Activated CD8-positive, alpha-beta T cell treated with anti-CD3 and anti-CD28 coated beads, Interleukin-2, amount 10 ng/mL, durations not matched to agents 7 days and 5 days (primary cell): ENCODE measurements around the gene HIPK2. TPM values are rescaled to one million over a fixed set of nuclear protein-coding genes. Genes with fewer than 3 reads are reported as not detected.
A peak's percentile ranks its signal among the peaks of the same experiment; 100 is the strongest.

Experiments used
- ATAC-seq: fragments of 150-1000 bp; cut with Tn5 transposase; one replicate; pipeline ENCODE4 v1.10.0; 2021; ENCODE audit warnings: moderate library complexity
- CTCF ChIA-PET: fragments of 350-600 bp; sonication (Branson Sonifier 250); formaldehyde crosslinking; loops from one replicate; lab custom pipeline; 2021; ENCODE audit warnings: antibody characterized with exemption; lab: Charles Lee
- POLR2A ChIA-PET: fragments of 350-600 bp; sonication (Branson Sonifier 250); formaldehyde crosslinking; loops from one replicate; lab custom pipeline; 2021; ENCODE audit warnings: antibody characterized with exemption; lab: Charles Lee
- DNase-seq: peaks from one replicate; pipeline ENCODE4 v3.0.0-alpha.2; 2020
- H3K27ac Mint-ChIP-seq: one replicate; pipeline ENCODE4 v1.8.0; 2021; ENCODE audit warnings: mild to moderate bottlenecking, mixed read lengths
- H3K27me3 Mint-ChIP-seq: one replicate; pipeline ENCODE4 v1.8.0; 2021; ENCODE audit warnings: low read depth, mixed read lengths
- H3K36me3 Mint-ChIP-seq: one replicate; pipeline ENCODE4 v1.8.0; 2021; ENCODE audit warnings: low read depth, mixed read lengths
- H3K4me1 Mint-ChIP-seq: one replicate; pipeline ENCODE4 v1.8.0; 2021; ENCODE audit warnings: low read depth, mixed read lengths
- H3K4me3 Mint-ChIP-seq: one replicate; pipeline ENCODE4 v1.8.0; 2021; ENCODE audit warnings: mild to moderate bottlenecking, mixed read lengths
- H3K9me3 Mint-ChIP-seq: one replicate; pipeline ENCODE4 v1.8.0; 2022; ENCODE audit warnings: mixed read lengths; ENCODE audit not compliant: insufficient read depth
- total RNA-seq, 2 experiments: library from RNA; stranded (reverse); gene quantifications; one replicate each; pipeline ENCODE4 v1.2.3, GENCODE V29; 2021

HIPK2 gene
- total RNA-seq, 2 experiments from 2014 or later: 17.0 to 17.2 TPM

DNA sequence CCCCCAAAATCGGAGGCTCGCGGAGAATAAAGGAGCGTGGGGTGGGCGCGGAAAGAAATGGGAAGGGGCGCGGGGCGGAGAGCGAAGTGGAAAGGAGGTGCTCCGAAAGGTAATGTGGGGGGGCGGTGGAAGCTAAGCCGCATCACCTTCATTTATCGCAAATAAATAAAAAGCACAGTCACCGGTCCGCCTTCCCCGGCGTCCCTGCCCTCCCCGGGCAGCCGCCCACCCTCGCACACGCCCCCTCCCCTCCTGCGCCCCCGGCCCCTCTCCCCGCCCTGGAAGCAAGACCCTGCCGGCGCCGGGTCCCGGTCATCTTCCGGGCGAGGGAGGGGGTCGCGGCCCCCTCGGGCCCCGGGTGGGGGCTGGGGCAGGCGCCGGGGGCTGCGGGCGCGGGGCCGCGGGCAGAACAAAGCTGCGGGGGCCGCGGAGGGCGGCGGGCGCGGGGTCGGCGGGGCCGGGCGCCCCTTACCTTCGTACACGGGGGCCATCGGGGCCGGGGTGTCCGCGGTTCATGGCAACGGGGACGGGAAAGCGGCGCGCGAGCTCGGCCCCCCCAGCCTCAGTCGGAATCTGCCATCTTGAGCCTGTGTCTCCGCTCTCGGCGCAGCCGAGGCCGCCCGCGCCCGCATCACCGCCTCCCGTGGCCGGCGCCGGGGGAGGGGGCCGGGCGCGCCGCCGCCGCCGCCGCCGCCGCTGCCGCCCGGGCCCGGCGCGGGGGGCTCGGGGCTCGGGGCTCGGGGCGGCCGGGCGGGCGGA, 486 bp downstream of the HIPK2 start:
- peak overlapping the region; percentile 94 for H3K4me3 Mint-ChIP-seq
- peak; percentile 49 for DNase-seq
- peaks cover 9% of the 10 kb centered on the region for H3K36me3 Mint-ChIP-seq
- peak; percentile 48 for ATAC-seq
- H3K27ac Mint-ChIP-seq: peak overlapping the region; percentile 94
- no peaks in the 10 kb centered on the region for H3K9me3 Mint-ChIP-seq
- ChIA-PET POLR2A (interaction anchor here (1.2 kb wide), 1 partner anchor 9 kb away, joined by 6 read pairs; no protein-coding TSS in a partner anchor), CTCF (interaction anchor here (0.7 to 2.0 kb wide), 5 partner anchors 9 to 269 kb away, joined by 3 to 7 read pairs (median 4); no protein-coding TSS in a partner anchor)
- peaks cover 40% of the 10 kb centered on the region for H3K4me1 Mint-ChIP-seq
- H3K27me3 Mint-ChIP-seq: peaks cover 16% of the 10 kb centered on the region

DNA sequence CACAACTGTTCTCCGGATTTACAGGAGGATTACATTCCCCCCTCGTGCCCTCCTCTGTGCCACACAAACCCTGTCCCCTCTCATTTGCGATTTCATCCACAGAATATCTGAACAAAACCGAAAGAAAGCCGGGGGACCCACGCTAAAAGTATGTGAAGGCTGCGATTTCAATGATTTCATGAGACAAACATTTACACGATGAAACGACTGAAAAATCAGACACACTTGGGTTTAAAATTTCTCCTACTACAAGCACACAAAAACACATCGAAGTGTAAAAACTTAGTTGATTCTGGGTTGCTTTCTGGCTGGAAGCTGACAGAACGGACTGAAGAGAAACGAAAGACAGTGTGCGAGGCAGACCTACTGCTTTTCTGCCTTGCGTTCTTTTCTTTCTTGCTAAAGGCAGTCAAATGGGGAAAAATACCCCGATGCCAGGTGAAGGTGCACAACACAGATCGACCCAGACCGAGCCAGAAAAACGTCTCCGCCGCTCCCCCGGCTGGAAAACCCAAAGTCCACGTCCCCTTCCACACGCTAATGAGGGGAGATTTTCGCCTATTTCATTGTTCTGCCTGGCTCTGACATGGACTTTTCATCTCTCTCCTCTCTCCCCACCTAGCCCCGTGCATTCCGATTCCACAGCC, 1.2 kb downstream of the HIPK2 start:
- POLR2A ChIA-PET: interaction anchor here (1.2 kb wide), 1 partner anchor 8 kb away, joined by 6 read pairs; no protein-coding TSS in a partner anchor
- Mint-ChIP-seq H3K9me3 (no peaks in the 10 kb centered on the region), H3K27me3 (peaks cover 14% of the 10 kb centered on the region), H3K4me3 (peak overlapping the region; percentile 94), H3K27ac (peak overlapping the region; percentile 94), H3K4me1 (peaks cover 41% of the 10 kb centered on the region), H3K36me3 (peaks cover 12% of the 10 kb centered on the region)
- DNase-seq (peak; percentile 45), ATAC-seq (peak; percentile 17)
- CTCF ChIA-PET: interaction anchor here (0.7 to 1.7 kb wide), 2 partner anchors 8 to 51 kb away, joined by 3 to 7 read pairs; no protein-coding TSS in a partner anchor

DNA sequence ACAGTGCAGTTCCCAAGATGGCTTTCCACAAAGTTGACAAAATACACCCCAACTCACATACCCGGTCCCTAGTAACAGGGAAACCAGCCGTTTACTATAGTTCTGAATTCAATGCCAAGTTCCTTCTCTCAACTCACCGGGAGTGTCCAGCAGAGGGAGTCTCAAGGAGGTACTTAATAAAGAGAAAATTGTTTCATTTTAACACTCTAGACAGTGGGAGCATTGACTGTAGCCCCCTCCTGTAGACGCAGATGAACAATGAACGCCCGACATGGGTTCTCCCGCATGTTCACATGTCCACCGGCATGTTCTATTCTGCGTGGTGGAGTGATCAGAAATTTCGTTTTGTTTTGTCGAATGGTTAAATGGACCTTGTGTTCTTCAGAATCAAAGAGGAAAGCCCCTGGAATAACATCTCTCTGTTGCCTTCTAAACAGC, 1.9 kb downstream of the HIPK2 start:
- H3K4me1 Mint-ChIP-seq: peaks cover 48% of the 10 kb centered on the region
- peaks cover 16% of the 10 kb centered on the region for H3K36me3 Mint-ChIP-seq
- peaks cover 12% of the 10 kb centered on the region for H3K27me3 Mint-ChIP-seq
- H3K9me3 Mint-ChIP-seq: no peaks in the 10 kb centered on the region
- POLR2A ChIA-PET: no interaction called here
- peak; percentile 79 for DNase-seq
- peak overlapping the region; percentile 23 for H3K27ac Mint-ChIP-seq
- H3K4me3 Mint-ChIP-seq: peak overlapping the region; percentile 94
- ATAC-seq: peak; percentile 48
- CTCF ChIA-PET: no interaction called here

DNA sequence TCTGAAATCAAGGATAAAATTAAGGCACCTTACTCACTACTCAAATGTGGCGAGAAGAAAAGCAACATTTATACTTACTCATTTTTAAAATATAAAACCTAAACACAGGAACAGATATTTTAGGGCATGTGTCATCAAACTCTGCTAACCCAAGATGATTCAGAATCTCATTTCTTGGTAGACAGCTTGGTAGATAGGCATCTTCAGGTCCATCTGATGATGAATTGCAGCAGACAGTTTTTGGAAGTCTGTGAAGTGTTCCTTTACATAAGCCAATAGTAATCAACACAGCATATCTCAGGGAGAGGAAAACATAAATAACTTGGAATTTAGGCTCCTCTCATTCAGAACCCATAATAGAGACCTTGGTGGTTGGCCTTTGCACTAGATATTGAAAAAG, 3.4 kb downstream of the HIPK2 start:
- Mint-ChIP-seq H3K27me3 (peaks cover 4% of the 10 kb centered on the region), H3K9me3 (no peaks in the 10 kb centered on the region), H3K4me1 (peaks cover 54% of the 10 kb centered on the region), H3K36me3 (peaks cover 20% of the 10 kb centered on the region), H3K4me3 (no peak overlapping the region), H3K27ac (no peak overlapping the region)
- no peak for ATAC-seq
- ChIA-PET CTCF (interaction anchor here (1.1 to 1.5 kb wide), 2 partner anchors 128 to 173 kb away, joined by 3 to 7 read pairs; no protein-coding TSS in a partner anchor), POLR2A (no interaction called here)
- no peak for DNase-seq

DNA sequence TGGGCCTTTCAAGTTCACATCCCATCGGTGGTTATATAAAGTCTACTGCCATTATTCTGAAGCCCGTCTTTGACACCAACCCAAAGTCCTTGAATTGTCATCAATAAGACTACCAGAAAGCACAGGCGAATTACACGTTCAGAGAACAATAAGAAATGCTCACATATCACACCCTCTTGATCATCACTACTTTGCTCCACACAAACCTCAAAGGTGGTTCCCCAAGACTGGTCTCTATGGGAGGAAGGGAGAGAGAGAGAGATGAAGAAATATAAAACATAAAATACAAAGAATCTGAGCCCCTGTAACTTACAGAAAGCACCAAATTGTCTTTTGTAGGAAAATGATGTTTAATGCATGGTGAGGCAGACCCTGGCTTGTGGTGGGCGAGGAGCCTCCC, 4.4 kb downstream of the HIPK2 start:
- peak; percentile 38 for DNase-seq
- H3K4me1 Mint-ChIP-seq: peaks cover 61% of the 10 kb centered on the region
- no peaks in the 10 kb centered on the region for H3K27me3 Mint-ChIP-seq

DNA sequence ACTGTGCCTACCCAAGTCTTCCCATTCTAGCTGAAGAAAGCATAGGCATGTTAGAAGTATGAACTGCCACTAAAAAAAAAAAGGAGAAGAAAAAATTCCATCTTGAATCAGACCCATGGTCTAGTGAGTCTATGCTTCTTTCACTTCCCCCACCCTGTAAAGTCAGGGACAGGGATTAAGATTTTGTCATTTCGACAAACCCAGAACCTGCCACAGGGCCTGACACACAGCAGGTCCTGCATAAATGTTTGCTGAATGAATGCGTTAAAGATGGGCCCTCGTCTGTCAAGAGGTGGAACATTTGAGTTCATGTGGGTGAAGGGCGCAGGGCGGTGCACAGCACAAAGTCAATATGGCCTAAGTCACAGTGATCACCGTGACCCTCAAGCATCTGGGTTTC, 4.9 kb downstream of the HIPK2 start:
- H3K4me1 Mint-ChIP-seq: peaks cover 64% of the 10 kb centered on the region
- POLR2A ChIA-PET: no interaction called here

More for the DNA sequence above, 4.4 kb downstream of the HIPK2 start:
- Mint-ChIP-seq H3K4me3 (no peak overlapping the region), H3K9me3 (no peaks in the 10 kb centered on the region), H3K27ac (no peak overlapping the region), H3K36me3 (peaks cover 21% of the 10 kb centered on the region)
- no peak for ATAC-seq
- ChIA-PET CTCF (interaction anchor here (0.7 to 1.7 kb wide), 4 partner anchors 127 to 229 kb away, joined by 3 to 7 read pairs (median 4); no protein-coding TSS in a partner anchor), POLR2A (interaction anchor here (0.6 kb wide), 1 partner anchor 126 kb away, joined by 3 read pairs; no protein-coding TSS in a partner anchor)

DNA sequence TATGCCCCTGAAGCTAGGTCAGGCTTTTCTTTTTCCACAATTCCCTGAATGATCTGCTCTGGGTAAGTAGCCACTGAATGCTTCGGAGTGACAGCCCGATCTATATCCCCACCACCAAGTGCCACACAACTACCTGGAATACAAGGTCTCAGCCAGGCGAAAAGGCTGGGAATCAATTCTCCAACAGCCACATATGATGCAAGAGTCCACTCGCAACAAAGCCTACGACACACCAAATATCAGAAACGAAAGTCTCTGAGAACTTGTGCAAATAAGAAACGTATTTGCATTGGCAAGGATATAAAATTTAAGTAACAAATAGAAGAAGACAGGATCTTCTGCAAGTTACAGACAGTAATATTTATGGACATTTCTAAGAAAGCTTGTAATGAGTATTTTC, 5.7 kb downstream of the HIPK2 start:
- Mint-ChIP-seq H3K27ac (no peak overlapping the region), H3K27me3 (no peaks in the 10 kb centered on the region), H3K4me1 (peaks cover 72% of the 10 kb centered on the region), H3K36me3 (peaks cover 21% of the 10 kb centered on the region), H3K9me3 (no peaks in the 10 kb centered on the region), H3K4me3 (no peak overlapping the region)
- no peak for ATAC-seq
- DNase-seq: no peak
- POLR2A ChIA-PET: no interaction called here
- CTCF ChIA-PET: interaction anchor here (0.7 to 7.7 kb wide), 4 partner anchors 7 to 153 kb away, joined by 3 to 42 read pairs (median 4); no protein-coding TSS in a partner anchor

More for the DNA sequence above, 4.9 kb downstream of the HIPK2 start:
- Mint-ChIP-seq H3K4me3 (no peak overlapping the region), H3K9me3 (no peaks in the 10 kb centered on the region), H3K27me3 (no peaks in the 10 kb centered on the region), H3K36me3 (peaks cover 21% of the 10 kb centered on the region), H3K27ac (no peak overlapping the region)
- ATAC-seq: no peak
- CTCF ChIA-PET: interaction anchor here (0.7 to 7.7 kb wide), 5 partner anchors 8 to 230 kb away, joined by 3 to 42 read pairs (median 3); no protein-coding TSS in a partner anchor
- DNase-seq: no peak

DNA sequence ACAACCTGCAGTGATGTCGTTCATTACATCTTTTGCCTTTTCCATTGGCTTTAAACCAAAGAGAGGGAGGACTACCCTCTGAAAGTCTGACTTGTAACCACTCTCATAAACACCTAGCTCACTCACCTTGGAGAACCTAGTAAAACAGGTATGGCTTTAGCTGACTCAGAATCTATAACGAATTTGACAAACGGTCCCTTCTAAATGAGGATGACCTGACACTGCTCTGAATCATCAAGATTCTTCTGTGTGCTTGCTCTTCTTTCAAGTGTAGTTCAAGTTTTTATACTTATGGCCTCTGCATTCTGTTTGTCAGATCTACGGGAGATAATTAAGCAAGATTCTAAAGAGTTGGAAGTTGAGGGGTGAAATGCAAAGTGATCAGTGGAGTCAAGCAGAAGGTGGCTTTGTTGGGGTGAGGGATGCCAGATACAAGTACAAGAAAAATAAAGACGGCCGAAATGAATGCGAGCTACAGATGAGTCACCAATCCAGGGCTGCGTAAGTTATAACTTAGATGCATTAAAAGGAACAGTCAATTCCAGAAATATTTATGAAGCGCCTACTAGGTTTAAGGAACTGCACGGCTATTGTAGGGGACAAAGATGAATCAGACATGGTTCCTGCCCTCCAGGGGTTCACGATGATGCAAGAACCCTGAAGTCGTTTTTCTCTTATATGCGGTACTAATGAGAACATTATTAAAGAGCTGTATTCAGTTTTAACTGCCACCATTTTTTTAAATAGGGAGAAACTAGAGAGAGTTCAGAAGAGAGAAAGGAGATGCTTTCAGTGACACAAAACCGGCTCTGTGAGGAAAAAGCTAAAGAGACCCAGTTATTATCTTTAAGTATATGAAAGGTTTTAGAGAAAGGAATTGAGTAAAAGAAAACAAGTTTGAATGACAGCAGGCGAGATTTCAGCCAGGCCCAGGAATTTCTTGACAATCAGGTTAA, 6.5 kb downstream of the HIPK2 start:
- Mint-ChIP-seq H3K27me3 (no peaks in the 10 kb centered on the region), H3K27ac (no peak overlapping the region), H3K9me3 (no peaks in the 10 kb centered on the region), H3K4me3 (no peak overlapping the region), H3K4me1 (peaks cover 80% of the 10 kb centered on the region), H3K36me3 (peaks cover 21% of the 10 kb centered on the region)
- ATAC-seq (no peak), DNase-seq (no peak)
- CTCF ChIA-PET: interaction anchor here (0.6 to 7.7 kb wide), 3 partner anchors 101 to 153 kb away, joined by 3 to 42 read pairs (median 4); no protein-coding TSS in a partner anchor
- POLR2A ChIA-PET: interaction anchor here (0.5 kb wide), 1 partner anchor 223 kb away, joined by 3 read pairs; no protein-coding TSS in a partner anchor

DNA sequence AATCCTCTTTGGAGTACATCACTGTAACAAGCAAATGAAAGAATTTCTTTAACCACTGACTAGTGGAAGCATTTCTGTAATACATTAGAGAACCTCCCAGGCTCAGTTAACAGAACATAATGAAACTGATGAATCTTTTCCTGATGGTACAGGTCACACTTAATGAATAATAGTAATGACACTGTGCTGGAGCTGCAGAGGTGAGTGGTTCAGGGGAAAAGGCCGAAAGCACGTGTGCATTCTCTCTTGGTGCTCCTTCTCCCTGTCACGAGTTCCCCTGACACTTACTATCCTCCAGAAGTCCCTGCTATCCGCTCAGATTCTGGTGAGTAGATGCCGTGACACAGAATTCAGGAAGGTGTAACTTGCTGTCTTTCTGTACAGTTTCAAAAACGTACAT, 8.0 kb downstream of the HIPK2 start:
- CTCF ChIA-PET: interaction anchor here (7.7 kb wide), 1 partner anchor 123 kb away, joined by 42 read pairs; no protein-coding TSS in a partner anchor
- POLR2A ChIA-PET: no interaction called here

DNA sequence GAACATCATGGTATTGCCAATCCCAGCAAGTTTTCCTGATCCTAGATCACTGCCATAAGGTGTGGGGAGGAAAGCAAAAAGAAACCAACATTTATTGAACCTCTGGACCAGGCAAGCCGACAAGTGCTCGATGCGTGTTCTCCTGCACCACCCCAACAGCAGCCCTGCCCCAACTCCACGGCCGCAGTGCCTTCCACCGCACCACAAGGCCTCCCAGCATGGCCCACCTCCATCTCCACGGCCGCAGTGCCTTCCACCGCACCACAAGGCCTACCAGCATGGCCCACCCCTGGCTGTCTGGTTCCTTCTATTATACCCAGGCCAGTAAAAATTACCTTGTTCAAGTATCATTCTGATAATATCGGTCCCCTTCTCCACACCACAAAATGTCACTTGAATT, 8.7 kb downstream of the HIPK2 start:
- Mint-ChIP-seq H3K4me3 (no peak overlapping the region), H3K27me3 (no peaks in the 10 kb centered on the region), H3K27ac (peak overlapping the region; percentile 94), H3K4me1 (peaks cover 65% of the 10 kb centered on the region), H3K9me3 (no peaks in the 10 kb centered on the region), H3K36me3 (peaks cover 30% of the 10 kb centered on the region)
- ChIA-PET POLR2A (interaction anchor here (2.3 kb wide), 1 partner anchor 8 kb away, joined by 6 read pairs; no protein-coding TSS in a partner anchor), CTCF (interaction anchor here (1.3 to 7.7 kb wide), 3 partner anchors 8 to 122 kb away, joined by 3 to 42 read pairs (median 7); partner anchors contain the start of gene HIPK2)
- DNase-seq: no peak
- ATAC-seq: no peak

More for the DNA sequence above, 8.0 kb downstream of the HIPK2 start:
- DNase-seq (no peak), ATAC-seq (no peak)
- peak overlapping the region; percentile 94 for H3K27ac Mint-ChIP-seq
- no peak overlapping the region for H3K4me3 Mint-ChIP-seq
- H3K27me3 Mint-ChIP-seq: no peaks in the 10 kb centered on the region
- H3K4me1 Mint-ChIP-seq: peaks cover 72% of the 10 kb centered on the region
- no peaks in the 10 kb centered on the region for H3K9me3 Mint-ChIP-seq
- peaks cover 27% of the 10 kb centered on the region for H3K36me3 Mint-ChIP-seq
